ENCODE data around the gene TGFBI.

Gene TGFBI

GRCh38 chr5:136067422-136067821 is 38.6 kb downstream of the TGFBI start:
- no peak overlapping the region for H3K27ac Mint-ChIP-seq (ENCODE audit: low read depth)
- no peaks in the 10 kb centered on the region for H3K9me3 Mint-ChIP-seq
- peaks cover 6% of the 10 kb centered on the region for H3K36me3 Mint-ChIP-seq (ENCODE audit: insufficient read depth)
- ATAC-seq (replicated peaks; ENCODE audit: extremely low read depth, poor library complexity, severe bottlenecking) (no peak), DNase-seq (ENCODE audit: low spot score in 2 of 2) (no peak)
- H3K4me1 Mint-ChIP-seq, result no peaks in the 10 kb centered on the region
- no peaks in the 10 kb centered on the region for H3K27me3 Mint-ChIP-seq
- no peak overlapping the region for H3K4me3 Mint-ChIP-seq

DNA sequence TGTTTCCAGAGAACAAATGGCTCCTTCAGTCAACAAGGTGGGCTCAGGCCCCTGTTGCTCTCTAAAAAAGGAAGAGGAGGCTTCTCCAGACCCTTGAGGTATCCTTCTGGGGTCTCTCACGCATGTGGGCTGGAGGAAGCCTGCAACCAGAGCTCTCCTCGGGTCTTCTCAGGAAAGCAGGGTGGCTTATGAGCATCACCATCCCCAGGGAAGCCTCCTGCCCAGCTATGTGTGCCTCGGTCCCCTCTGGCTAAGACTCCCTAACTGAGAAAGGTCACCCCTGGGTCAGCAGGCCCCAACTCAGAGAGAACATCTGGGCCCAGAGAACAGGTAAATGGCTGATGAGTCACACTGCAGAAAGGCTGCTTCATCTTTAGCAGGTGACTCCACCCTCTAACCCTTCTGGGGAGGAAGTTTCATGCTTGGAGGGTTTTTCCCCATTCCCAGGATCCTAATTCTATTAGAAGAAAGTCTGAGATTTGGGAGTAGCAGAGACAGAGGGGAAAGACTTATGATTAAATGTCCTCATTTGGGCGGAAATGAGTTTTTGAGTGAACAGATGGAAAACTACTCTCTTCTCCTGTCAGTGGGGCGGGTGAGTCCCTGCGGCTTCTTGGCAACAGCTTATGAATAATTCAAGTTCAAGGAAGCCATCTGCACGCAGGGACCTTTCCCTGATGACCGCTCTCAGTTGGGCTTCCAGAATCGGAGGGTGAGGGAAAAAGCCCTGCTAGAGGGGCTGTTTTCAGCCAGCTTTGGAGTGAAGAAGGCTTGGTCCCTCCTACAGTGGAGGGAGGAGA is 41.9 kb downstream of the TGFBI start:
- Mint-ChIP-seq H3K36me3 (ENCODE audit: insufficient read depth) (no peaks in the 10 kb centered on the region), H3K27ac (ENCODE audit: low read depth) (no peak overlapping the region), H3K27me3 (no peaks in the 10 kb centered on the region), H3K9me3 (no peaks in the 10 kb centered on the region), H3K4me1 (no peaks in the 10 kb centered on the region), H3K4me3 (no peak overlapping the region)
- no peak for DNase-seq (ENCODE audit: low spot score in 2 of 2)
- ATAC-seq (replicated peaks; ENCODE audit: extremely low read depth, poor library complexity, severe bottlenecking), result no peak

DNA sequence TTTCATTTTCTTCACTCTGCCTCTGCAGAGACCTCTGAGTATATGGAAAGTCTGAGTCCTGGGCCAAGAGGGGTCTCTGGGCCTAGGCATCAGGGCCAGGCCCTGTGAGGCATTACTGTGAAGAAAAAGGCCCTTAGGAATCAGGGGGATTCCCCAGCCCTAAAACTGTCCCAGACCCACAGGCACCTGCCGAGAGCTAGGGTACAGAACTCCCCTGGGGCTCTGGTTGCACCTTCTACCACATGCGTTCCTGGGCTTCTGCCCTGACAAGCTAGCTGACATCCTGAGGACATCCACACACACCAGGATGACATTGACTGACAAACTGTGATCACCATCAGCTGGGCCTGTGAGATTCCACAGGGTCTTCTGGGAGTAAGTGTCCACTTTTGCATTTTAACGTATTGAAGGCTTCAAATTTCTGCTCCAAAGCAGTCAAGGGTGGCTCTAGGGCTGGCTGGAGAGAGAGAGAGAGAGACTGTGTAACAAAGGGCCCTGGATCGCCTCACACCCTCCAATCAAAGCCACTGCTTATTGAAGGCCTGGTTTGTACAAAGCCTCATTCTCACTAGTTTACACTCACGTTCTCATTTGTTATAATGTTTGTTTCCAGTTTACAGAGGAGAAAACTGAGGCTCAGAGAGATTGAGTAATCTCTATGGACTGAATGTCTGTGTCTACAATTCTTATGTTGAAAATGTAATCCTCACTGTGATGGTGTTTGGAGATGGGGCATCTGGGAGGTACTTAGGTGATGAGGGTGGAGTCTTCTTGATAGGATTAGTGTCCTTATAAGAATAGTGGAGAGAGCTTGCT is 45.1 kb downstream of the TGFBI start:
- Mint-ChIP-seq H3K9me3 (no peaks in the 10 kb centered on the region), H3K36me3 (ENCODE audit: insufficient read depth) (no peaks in the 10 kb centered on the region), H3K4me1 (no peaks in the 10 kb centered on the region), H3K4me3 (no peak overlapping the region), H3K27ac (ENCODE audit: low read depth) (no peak overlapping the region), H3K27me3 (peaks cover 28% of the 10 kb centered on the region)
- ATAC-seq (replicated peaks; ENCODE audit: extremely low read depth, poor library complexity, severe bottlenecking) (no peak), DNase-seq (ENCODE audit: low spot score in 2 of 2) (no peak)

GRCh38 chr5:136075466-136075891 is 46.7 kb downstream of the TGFBI start:
- Mint-ChIP-seq H3K4me1 (peaks cover 9% of the 10 kb centered on the region), H3K27ac (ENCODE audit: low read depth) (no peak overlapping the region), H3K36me3 (ENCODE audit: insufficient read depth) (peaks cover 7% of the 10 kb centered on the region), H3K4me3 (no peak overlapping the region), H3K27me3 (peaks cover 43% of the 10 kb centered on the region), H3K9me3 (no peaks in the 10 kb centered on the region)
- no peak for ATAC-seq (replicated peaks; ENCODE audit: extremely low read depth, poor library complexity, severe bottlenecking)
- DNase-seq (ENCODE audit: low spot score in 2 of 2), result no peak

DNA sequence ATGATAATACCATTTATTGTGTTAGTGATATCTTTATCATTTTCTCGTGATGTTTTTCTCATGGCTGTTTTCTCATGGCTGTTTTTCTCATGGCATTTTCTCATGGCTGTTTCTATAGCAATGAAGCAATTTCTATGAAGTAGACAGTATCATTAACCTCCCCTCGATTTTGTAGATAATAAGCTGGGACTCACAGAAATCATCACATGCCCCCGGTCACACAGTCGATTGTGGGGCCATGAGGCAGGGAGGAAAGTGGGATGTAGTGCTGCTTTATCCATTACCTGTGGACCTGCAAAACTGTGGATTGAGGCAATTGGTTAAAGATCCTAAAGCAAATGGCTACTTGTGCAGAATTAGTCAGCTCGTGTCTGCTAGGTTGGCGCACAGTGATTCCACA is 47.3 kb downstream of the TGFBI start:
- ATAC-seq (replicated peaks; ENCODE audit: extremely low read depth, poor library complexity, severe bottlenecking), result no peak
- peaks cover 47% of the 10 kb centered on the region for H3K27me3 Mint-ChIP-seq
- no peak for DNase-seq (ENCODE audit: low spot score in 2 of 2)
- H3K4me3 Mint-ChIP-seq, result no peak overlapping the region
- H3K9me3 Mint-ChIP-seq, result no peaks in the 10 kb centered on the region
- H3K27ac Mint-ChIP-seq (ENCODE audit: low read depth), result no peak overlapping the region
- H3K4me1 Mint-ChIP-seq, result peaks cover 13% of the 10 kb centered on the region
- peaks cover 9% of the 10 kb centered on the region for H3K36me3 Mint-ChIP-seq (ENCODE audit: insufficient read depth)

DNA sequence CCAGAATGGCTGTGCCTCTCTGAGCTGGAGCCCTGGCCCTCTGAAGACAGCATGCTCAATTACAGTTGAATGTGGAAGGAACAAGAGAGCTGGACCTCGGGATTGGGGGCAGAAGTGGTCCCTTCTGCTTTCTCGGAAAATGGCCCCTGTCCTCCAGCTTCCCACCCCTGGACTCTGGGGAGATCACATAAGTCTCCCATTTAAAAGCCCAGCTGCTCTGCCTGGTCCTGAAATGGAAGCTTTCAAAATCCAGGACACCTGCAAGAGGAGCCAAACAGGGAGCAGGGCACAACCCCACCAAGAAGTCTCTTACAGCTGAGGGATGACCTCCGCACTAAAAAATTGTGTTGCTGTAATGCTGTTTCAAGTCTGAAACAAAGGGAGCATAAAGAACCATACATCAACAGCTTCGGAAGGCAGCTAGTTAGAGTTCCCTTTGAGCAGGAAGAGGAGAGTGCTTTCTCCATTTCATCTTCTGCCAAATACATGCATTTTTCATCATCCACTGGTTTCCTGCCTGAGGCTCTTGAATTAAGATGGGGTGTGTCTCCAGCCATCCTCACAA is 48.2 kb downstream of the TGFBI start:
- H3K4me3 Mint-ChIP-seq, result no peak overlapping the region
- peaks cover 13% of the 10 kb centered on the region for H3K4me1 Mint-ChIP-seq
- peaks cover 47% of the 10 kb centered on the region for H3K27me3 Mint-ChIP-seq
- DNase-seq (ENCODE audit: low spot score in 2 of 2), result no peak
- H3K27ac Mint-ChIP-seq (ENCODE audit: low read depth), result no peak overlapping the region
- no peaks in the 10 kb centered on the region for H3K9me3 Mint-ChIP-seq
- peaks cover 9% of the 10 kb centered on the region for H3K36me3 Mint-ChIP-seq (ENCODE audit: insufficient read depth)
- no peak for ATAC-seq (replicated peaks; ENCODE audit: extremely low read depth, poor library complexity, severe bottlenecking)

GRCh38 chr5:136079195-136079985 is 50.6 kb downstream of the TGFBI start:
- H3K36me3 Mint-ChIP-seq (ENCODE audit: insufficient read depth), result peaks cover 9% of the 10 kb centered on the region
- H3K4me1 Mint-ChIP-seq, result peaks cover 13% of the 10 kb centered on the region
- peaks cover 47% of the 10 kb centered on the region for H3K27me3 Mint-ChIP-seq
- DNase-seq (ENCODE audit: low spot score in 2 of 2) (no peak), ATAC-seq (replicated peaks; ENCODE audit: extremely low read depth, poor library complexity, severe bottlenecking) (no peak)
- peak overlapping the region; percentile 77 for H3K27ac Mint-ChIP-seq (ENCODE audit: low read depth)
- H3K4me3 Mint-ChIP-seq, result peak overlapping the region; percentile 77
- H3K9me3 Mint-ChIP-seq, result no peaks in the 10 kb centered on the region

- Mint-ChIP-seq H3K27ac (ENCODE audit: low read depth) (peak overlapping the region; percentile 77), H3K36me3 (ENCODE audit: insufficient read depth) (peaks cover 9% of the 10 kb centered on the region), H3K4me1 (peaks cover 13% of the 10 kb centered on the region), H3K27me3 (peaks cover 47% of the 10 kb centered on the region), H3K4me3 (peak overlapping the region; percentile 77), H3K9me3 (no peaks in the 10 kb centered on the region)
- no peak for DNase-seq (ENCODE audit: low spot score in 2 of 2)
- peak; percentile 22 for ATAC-seq (replicated peaks; ENCODE audit: extremely low read depth, poor library complexity, severe bottlenecking)
Measured at GRCh38 chr5:136080113-136080482, 51.3 kb downstream of the TGFBI start.

DNA sequence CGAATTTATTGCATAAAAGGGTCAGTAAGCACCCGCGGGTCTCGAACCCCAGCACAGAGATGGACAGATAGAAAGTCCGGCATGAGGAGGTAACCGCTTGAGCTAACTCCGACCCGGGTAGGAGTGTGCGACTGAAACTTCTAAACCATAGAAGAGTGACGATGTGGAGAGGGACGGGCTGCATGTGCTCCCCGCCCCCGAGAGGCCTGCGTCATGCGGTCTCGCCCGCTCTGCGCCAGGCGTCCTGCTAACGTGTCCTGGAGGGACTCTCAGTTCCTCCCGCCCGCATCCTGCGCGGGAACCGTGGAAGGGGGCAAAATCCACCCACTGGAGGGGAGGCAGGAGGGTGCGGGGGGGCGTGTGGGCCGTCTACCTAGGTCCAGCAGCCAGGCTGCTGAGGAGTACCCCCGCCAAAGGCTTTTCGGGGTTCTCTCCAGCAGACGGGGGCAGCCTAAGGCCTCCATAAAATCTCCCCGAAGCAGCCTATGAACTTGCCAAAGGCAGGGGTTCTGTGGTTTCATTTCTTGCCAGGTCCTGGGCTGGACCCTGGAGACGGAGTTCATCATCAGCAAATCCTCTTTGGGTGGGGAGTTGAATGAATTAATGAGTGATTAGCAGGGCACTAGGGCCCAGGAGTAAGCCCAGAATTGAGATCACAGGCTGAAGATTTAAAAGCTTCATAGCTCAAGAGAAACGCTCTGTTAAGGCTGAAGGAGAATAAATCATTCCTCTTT is 51.9 kb downstream of the TGFBI start:
- peak in 1 of 2 donors; percentile 66 for DNase-seq (ENCODE audit: low spot score in 2 of 2)
- H3K9me3 Mint-ChIP-seq, result no peaks in the 10 kb centered on the region
- peak overlapping the region; percentile 77 for H3K27ac Mint-ChIP-seq (ENCODE audit: low read depth)
- H3K27me3 Mint-ChIP-seq, result peaks cover 47% of the 10 kb centered on the region
- H3K36me3 Mint-ChIP-seq (ENCODE audit: insufficient read depth), result peaks cover 9% of the 10 kb centered on the region
- peaks cover 13% of the 10 kb centered on the region for H3K4me1 Mint-ChIP-seq
- peak overlapping the region; percentile 77 for H3K4me3 Mint-ChIP-seq
- ATAC-seq (replicated peaks; ENCODE audit: extremely low read depth, poor library complexity, severe bottlenecking), result peak; percentile 97

GRCh38 chr5:136081217-136081591 is 52.4 kb downstream of the TGFBI start:
- H3K4me3 Mint-ChIP-seq, result no peak overlapping the region
- ATAC-seq (replicated peaks; ENCODE audit: extremely low read depth, poor library complexity, severe bottlenecking), result no peak
- no peak overlapping the region for H3K27ac Mint-ChIP-seq (ENCODE audit: low read depth)
- H3K4me1 Mint-ChIP-seq, result peaks cover 13% of the 10 kb centered on the region
- H3K27me3 Mint-ChIP-seq, result peaks cover 46% of the 10 kb centered on the region
- H3K36me3 Mint-ChIP-seq (ENCODE audit: insufficient read depth), result peaks cover 9% of the 10 kb centered on the region
- no peak for DNase-seq (ENCODE audit: low spot score in 2 of 2)
- H3K9me3 Mint-ChIP-seq, result no peaks in the 10 kb centered on the region

DNA sequence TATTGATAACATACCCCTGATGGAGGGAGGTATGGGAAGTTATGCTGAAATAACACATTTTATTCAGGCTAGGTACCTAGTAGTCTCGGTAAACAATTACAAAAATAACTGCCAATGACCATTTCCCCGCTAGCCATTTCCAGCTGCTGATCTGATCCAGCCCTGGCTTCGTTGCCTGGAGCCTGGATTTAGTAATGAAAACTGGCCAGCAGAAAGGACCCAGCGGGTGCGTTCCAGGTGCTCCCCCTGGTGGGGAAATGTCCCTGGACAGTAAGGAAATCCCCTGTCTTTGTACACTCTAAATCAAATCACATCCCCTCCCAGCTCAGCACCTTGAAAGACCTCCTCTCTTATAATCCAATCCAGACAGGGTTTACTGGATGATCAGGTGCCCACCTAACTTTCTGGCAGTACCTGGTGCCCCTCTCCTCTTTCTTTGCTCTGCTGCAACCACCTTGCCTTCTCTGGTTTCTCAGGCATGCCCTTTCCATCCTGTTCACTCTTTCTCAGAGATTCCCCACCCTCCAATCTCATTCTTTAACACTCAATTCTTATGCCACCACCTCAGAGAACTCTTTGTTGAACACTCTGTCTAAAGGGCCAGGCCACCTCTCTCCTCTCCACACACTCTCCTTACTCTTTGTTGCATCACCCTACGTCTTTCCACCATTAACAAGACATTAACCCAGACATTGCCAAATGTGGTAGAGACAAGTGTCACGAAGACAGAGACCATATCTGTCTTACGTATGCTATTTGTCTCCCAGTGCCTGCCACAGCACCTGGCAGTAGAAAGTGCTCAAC is 53.8 kb downstream of the TGFBI start:
- Mint-ChIP-seq H3K36me3 (ENCODE audit: insufficient read depth) (peaks cover 9% of the 10 kb centered on the region), H3K9me3 (no peaks in the 10 kb centered on the region), H3K4me1 (peaks cover 13% of the 10 kb centered on the region), H3K4me3 (no peak overlapping the region), H3K27ac (ENCODE audit: low read depth) (no peak overlapping the region), H3K27me3 (peaks cover 32% of the 10 kb centered on the region)
- ATAC-seq (replicated peaks; ENCODE audit: extremely low read depth, poor library complexity, severe bottlenecking) (no peak), DNase-seq (ENCODE audit: low spot score in 2 of 2) (peak; percentile 41 to 53)
